ENCODE data around the gene LASP1.
A peak's percentile ranks its signal among the peaks of the same experiment; 100 is the strongest.

LASP1 gene

DNA sequence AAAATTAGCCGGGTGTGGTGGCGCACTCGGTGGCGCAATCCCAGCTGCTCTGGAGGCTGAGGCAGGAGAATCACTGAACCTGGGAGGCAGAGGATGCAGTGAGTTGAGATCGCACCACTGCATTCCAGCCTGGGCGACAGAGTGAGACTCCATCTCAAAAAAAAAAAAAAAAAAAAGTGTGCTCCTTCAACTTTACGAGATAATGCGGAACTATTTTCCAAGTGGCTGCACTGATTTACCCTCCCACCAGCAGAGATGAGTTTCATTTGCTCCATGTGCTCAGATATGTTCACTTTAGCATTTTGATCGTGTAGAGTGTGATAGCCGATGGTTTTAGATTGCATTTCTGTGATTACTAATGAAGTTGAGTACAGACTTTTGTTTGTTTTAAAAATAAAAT, 35.5 kb downstream of the LASP1 start:
- TF ChIP-seq, protein P1, sequence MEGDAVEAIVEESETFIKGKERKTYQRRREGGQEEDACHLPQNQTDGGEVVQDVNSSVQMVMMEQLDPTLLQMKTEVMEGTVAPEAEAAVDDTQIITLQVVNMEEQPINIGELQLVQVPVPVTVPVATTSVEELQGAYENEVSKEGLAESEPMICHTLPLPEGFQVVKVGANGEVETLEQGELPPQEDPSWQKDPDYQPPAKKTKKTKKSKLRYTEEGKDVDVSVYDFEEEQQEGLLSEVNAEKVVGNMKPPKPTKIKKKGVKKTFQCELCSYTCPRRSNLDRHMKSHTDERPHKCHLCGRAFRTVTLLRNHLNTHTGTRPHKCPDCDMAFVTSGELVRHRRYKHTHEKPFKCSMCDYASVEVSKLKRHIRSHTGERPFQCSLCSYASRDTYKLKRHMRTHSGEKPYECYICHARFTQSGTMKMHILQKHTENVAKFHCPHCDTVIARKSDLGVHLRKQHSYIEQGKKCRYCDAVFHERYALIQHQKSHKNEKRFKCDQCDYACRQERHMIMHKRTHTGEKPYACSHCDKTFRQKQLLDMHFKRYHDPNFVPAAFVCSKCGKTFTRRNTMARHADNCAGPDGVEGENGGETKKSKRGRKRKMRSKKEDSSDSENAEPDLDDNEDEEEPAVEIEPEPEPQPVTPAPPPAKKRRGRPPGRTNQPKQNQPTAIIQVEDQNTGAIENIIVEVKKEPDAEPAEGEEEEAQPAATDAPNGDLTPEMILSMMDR (IDR thresholded peaks at IDR 0.05), result no peak
- H3K4me3 ChIP-seq (ENCODE audit: low read depth in 1 of 2, low read length in 1 of 2), result no peak overlapping the region
- peaks cover 83 to 91% of the 10 kb centered on the region in 2 experiments for H3K4me1 ChIP-seq (ENCODE audit: control insufficient read depth in 1 of 2, insufficient read depth in 1 of 2, low read depth in 1 of 2, low read length in 1 of 2)
- no peaks in the 10 kb centered on the region for H3K27me3 ChIP-seq
- peak overlapping the region; percentile 96 for H3K27ac ChIP-seq
- no peaks in the 10 kb centered on the region for H3K9me3 ChIP-seq
- H3K36me3 ChIP-seq, result peaks cover 87% of the 10 kb centered on the region

DNA sequence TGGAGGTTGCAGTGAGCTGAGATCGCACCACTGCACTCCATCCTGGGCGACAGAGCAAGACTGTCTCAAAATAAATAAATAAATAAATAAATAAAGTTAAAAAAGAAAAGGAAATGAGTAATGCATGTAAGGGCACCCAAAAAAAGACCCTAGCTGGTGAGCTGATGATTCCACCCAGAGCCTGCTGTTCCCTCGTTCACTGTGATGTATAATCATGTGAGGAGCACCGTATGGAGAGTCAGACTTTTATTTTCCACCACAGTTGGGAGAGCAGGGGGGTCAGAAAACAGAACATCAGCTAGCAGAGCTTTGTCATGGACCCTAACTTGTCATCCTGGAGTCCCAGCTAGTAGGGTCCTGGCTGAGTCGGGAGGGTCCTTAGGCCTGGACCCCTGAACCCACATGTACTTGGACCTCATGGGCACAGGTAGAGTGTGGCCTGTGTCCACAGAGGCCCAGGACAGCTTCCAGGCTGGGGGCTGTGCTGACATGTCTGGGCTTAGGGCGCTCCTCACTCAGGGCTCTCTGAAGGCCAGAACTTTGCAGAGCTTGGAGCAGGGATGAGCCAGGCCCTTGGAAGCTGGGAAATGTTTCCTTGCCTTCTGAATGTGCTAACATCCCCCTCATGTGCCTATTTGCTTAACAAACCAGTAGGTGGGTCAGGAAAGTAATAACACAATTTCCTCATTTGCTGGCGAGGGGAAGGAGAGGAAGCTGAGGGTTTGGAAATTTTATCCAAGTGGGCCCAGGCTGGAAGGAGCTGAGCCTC, 36.8 kb downstream of the LASP1 start:
- Histone ChIP-seq H3K27me3 (no peaks in the 10 kb centered on the region), H3K4me3 (ENCODE audit: low read depth in 1 of 2, low read length in 1 of 2) (peak overlapping the region; percentile 0 to 8), H3K27ac (peak overlapping the region; percentile 96), H3K9me3 (no peaks in the 10 kb centered on the region), H3K4me1 (ENCODE audit: control insufficient read depth in 1 of 2, insufficient read depth in 1 of 2, low read depth in 1 of 2, low read length in 1 of 2) (peaks cover 71 to 78% of the 10 kb centered on the region in 2 experiments), H3K36me3 (peaks cover 86% of the 10 kb centered on the region)
- TF ChIP-seq, protein P1 (IDR thresholded peaks at IDR 0.05), result no peak

GRCh38 chr17:38907930-38908675, 38.2 kb downstream of the LASP1 start:
- Histone ChIP-seq H3K4me3 (ENCODE audit: low read depth in 1 of 2, low read length in 1 of 2) (no peak overlapping the region), H3K9me3 (no peaks in the 10 kb centered on the region), H3K27ac (peak overlapping the region; percentile 96), H3K27me3 (no peaks in the 10 kb centered on the region), H3K36me3 (peaks cover 86% of the 10 kb centered on the region), H3K4me1 (ENCODE audit: control insufficient read depth in 1 of 2, insufficient read depth in 1 of 2, low read depth in 1 of 2, low read length in 1 of 2) (peaks cover 56 to 68% of the 10 kb centered on the region in 2 experiments)
- TF ChIP-seq, protein P1 (IDR thresholded peaks at IDR 0.05), result no peak

DNA sequence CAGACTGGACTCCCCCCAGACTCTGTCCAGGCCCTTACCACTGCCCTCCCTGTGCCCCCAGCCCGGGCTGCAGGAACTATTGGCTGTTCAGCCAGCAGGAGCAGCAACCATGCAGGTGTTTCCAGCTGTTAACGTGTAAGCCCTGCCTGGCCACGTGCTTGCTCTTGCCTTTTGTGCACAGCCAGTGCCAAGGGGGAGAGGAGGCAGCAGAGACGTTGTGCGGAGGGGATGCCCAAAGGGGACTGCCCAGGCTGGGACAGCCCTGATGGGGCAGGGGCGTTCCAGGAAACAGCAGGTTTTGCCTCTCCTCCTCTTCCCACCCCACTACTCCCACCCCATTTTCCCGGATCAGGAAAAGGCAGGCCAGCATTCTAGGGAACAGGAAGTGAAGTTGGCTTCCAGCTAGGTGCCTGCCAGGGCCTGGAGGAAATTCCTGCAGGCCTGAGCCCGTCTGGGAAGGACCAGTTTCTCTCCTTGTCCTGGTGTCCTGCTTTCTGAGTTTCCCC, 38.9 kb downstream of the LASP1 start:
- Histone ChIP-seq H3K4me3 (ENCODE audit: low read depth in 1 of 2, low read length in 1 of 2) (no peak overlapping the region), H3K4me1 (ENCODE audit: control insufficient read depth in 1 of 2, insufficient read depth in 1 of 2, low read depth in 1 of 2, low read length in 1 of 2) (peaks cover 50 to 62% of the 10 kb centered on the region in 2 experiments), H3K9me3 (no peaks in the 10 kb centered on the region), H3K27ac (peak overlapping the region; percentile 96), H3K27me3 (no peaks in the 10 kb centered on the region), H3K36me3 (peaks cover 85% of the 10 kb centered on the region)
- TF ChIP-seq, protein P1 (IDR thresholded peaks at IDR 0.05), result no peak

DNA sequence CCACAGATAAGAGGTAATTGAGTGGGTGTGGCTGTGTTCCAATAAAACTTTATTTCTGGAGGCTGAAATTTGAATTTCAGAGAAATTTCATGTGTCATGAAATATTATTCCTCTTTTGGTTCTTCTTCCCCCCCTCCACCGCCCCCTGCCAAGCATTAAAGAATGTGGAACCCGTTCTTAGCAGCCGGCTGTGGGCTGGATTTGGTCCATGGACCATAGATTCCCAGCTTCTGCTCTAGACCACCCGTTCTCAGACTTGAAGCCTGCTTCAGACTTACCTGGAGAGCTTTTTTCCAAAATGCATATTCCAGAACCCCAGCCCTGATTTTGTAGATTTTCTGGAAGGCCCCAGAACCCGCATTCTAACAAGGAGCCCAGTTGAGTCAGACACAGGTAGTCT, 40.5 kb downstream of the LASP1 start:
- TF ChIP-seq, protein P1 (IDR thresholded peaks at IDR 0.05), result no peak
- no peaks in the 10 kb centered on the region for H3K9me3 ChIP-seq
- H3K4me1 ChIP-seq (ENCODE audit: control insufficient read depth in 1 of 2, insufficient read depth in 1 of 2, low read depth in 1 of 2, low read length in 1 of 2), result peaks cover 37 to 50% of the 10 kb centered on the region in 2 experiments
- H3K36me3 ChIP-seq, result peaks cover 84% of the 10 kb centered on the region
- H3K27ac ChIP-seq, result peak overlapping the region; percentile 41
- H3K4me3 ChIP-seq (ENCODE audit: low read depth in 1 of 2, low read length in 1 of 2), result no peak overlapping the region
- no peaks in the 10 kb centered on the region for H3K27me3 ChIP-seq

Data from neutrophil (primary cell).